ENCODE results near the gene SUMO4. TPM values are rescaled to one million over a fixed set of nuclear protein-coding genes. Genes with fewer than 3 reads are reported as not detected.
"Not testable (repeated sequence)": the region's sequence is repeated elsewhere in the genome, so short reads cannot be mapped to it uniquely, and the experiment has no call there.

Gene SUMO4
- total RNA-seq, 1 experiment from 2014 or later: 0.29 TPM

GRCh38 chr6:149431905-149432775 lies 32.1 kb downstream of the SUMO4 start:
- DNase-seq (ENCODE audit: low spot score): peak; percentile 76

DNA sequence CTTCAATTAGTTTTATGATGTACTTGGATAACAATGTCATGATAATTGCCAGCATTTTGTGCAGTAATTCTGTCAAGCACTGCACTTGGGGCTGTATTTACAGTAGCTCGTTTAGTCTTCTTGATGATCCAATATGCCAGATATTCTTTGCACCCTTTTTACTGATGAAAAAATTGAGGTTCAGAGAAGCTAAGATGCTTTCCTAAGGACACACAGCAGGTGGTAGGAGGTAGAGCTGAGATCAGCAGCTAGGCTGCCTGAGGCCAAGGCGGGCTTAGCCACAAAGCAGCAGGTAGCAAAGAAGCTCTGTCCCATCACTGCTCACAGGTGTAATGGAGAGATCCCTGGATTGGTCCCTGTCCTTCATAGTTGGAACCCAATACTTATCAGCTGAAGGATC lies 33.3 kb downstream of the SUMO4 start:
- no peak for DNase-seq (ENCODE audit: low spot score)

DNA sequence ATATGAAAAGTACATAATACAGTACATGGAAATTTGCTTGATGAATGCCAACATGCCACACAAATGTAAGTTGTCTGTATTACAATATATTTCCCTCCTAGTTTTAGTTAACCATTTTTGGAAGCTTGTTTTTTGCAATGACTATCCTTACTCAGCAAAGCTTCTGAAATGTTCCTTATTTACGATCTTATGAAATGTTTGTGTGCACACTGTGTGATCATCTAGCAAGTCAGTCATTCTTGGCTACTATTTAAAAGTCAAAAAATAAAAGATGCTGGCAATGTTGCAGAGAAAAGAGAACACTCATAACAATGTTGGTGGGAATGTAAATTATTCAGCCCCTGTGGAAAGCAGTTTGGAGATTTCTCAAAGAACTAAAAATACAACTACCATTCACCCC lies 33.8 kb downstream of the SUMO4 start:
- no peak for DNase-seq (ENCODE audit: low spot score)

- no peak for DNase-seq (ENCODE audit: low spot score)
Measured at GRCh38 chr6:149435919-149436586, 36.0 kb downstream of the SUMO4 start.

GRCh38 chr6:149436647-149437046 lies 36.6 kb downstream of the SUMO4 start:
- DNase-seq (ENCODE audit: low spot score): no peak

- no peak for DNase-seq (ENCODE audit: low spot score)
Measured at GRCh38 chr6:149437212-149437611, 37.1 kb downstream of the SUMO4 start.

DNA sequence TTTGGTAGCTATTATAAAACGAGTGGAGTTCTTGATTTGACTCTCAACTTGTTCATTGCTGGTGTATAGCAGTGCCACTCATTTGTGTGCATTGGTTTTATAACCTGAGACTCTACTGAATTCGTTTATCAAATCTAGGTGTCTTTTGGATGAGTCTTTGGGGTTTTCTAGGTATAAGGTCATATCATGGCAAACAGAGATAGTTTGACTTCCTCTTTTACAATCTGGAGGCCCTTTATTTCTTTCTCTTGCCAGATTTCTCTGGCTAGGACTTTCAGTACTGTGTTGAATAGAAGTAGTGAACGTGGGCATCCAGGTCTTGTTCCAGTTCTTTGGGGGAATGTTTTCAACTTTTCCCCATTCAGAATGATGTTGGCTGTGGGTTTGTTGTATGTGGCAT lies 38.8 kb downstream of the SUMO4 start:
- DNase-seq (ENCODE audit: low spot score): no peak

DNA sequence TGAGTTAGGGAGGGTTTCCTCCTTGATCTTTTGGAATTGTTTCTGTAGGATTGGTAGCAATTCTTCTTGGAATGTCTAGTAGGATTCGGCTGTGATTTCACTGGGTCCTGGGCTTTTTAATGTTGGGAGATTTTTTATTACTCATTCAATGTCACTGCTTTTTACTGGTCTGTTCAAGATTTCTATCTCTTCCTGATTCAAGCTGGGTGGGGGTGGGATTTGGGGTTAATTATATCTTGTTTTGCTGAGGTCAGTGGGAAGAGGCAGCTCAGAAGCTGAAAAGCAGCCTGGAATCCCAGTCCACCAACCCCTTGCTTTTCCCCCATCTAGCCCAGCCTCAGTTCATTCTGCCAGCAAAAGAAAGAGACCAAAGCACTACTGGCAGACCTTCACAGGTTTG lies 39.6 kb downstream of the SUMO4 start:
- no peak for DNase-seq (ENCODE audit: low spot score)

DNA sequence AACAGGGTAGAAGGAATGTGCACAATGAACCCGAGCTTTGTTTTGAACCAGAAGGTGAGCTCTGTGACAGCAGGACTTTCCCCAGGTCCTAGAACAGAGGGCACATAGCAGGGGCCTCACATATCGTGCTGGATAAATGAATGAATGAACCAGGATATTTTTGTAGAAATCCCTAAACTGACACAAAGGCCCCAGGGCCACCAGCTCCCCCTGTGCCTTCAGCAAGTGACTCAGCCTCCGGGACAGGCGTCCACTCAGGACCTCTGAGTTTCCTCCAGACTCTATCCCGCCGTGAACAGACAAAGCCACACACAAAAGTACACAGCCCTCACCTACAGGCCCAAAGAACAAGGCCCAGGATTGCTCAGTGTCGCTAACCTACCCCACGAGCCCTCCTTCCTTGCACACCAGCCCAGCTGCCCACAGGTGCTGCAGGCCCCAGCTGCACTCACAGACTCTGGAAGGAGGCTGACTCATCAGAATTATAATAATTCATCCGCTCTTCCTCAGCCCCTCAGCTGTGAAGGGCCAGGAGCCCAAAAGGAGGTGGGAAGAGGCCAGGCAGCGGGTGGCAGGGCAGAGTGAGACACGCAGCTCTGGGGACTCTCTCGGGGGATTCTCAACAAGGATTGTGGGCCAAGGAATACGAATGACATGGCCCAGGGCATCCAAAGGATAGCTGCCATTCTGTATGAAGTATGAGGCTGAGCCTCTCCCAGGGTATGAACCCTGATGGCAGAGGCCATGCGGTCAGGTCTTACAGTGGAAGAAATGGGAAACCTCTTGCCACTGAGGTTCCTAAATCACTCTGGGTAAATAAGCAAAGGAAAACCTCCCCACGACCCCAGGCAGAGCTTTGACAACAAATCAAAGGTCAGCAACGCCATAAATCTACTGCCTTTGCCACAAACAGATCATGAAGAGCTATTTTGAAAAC lies 40.9 kb downstream of the SUMO4 start:
- no peak for DNase-seq (ENCODE audit: low spot score)

DNA sequence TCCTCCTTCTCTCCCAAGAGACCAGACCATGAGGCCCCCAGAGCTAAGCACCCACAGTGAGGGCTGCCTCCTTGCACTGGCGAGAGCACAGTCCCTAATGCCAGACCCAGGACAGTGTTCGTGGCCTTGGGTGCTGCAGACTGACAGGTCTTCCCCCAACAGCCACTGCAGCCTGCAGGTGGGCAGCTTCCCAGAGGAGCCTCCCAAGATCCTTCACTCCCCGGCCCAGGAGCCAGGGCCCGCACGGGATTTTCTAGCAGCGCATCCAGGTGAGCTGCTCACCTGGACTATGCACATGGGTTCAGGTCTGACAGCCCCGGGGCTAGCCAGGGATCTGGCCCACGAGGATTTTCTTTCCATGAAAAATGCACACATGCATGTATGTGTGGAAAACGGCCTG lies 41.7 kb downstream of the SUMO4 start:
- no peak for DNase-seq (ENCODE audit: low spot score)

GRCh38 chr6:149443411-149444181 lies 43.5 kb downstream of the SUMO4 start:
- DNase-seq (ENCODE audit: low spot score): no peak

- not testable (repeated sequence) for DNase-seq (ENCODE audit: low spot score)
Measured at GRCh38 chr6:149444360-149445094, 44.5 kb downstream of the SUMO4 start.

DNA sequence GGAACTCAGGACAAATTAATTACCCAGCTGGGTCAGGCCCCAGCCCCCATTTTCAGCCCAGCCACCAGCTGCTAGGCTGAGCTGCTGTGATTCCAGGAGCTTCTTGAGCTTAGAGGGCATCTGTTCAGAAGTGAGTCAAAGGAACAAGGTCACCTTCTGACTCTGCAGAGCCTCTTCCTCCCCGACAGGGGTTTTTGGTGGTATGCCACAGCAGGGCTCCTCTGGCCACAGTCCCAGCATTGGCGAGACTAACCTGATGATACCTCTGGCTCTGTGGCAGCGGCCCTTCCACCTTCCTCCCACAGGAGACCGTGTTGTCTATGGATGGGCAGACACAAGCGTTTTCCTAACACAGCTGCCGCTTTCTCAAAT lies 45.0 kb downstream of the SUMO4 start:
- DNase-seq (ENCODE audit: low spot score): no peak

DNA sequence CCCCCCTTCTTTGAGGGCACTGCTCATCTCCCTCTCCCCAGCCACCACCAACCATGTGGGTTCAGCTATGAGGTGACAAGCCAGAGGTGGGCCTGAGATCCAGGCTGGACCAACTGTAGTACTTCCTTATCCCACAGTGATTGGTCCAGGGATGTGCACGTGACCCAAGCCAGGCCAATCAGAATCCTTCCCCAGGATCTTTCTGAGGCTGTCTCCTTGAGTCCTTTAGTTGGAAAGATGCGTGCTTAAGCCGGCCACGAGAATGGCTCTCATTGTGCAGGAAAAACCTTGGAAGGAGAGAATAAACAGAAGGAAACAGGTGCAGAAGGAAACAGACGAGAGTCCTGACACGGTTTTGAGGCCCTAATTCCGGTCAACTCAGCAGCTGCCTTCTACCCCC lies 45.5 kb downstream of the SUMO4 start:
- DNase-seq (ENCODE audit: low spot score): no peak

GRCh38 chr6:149446791-149447376 lies 46.8 kb downstream of the SUMO4 start:
- no peak for DNase-seq (ENCODE audit: low spot score)

GRCh38 chr6:149448821-149449453 lies 48.9 kb downstream of the SUMO4 start:
- DNase-seq (ENCODE audit: low spot score): no peak

DNA sequence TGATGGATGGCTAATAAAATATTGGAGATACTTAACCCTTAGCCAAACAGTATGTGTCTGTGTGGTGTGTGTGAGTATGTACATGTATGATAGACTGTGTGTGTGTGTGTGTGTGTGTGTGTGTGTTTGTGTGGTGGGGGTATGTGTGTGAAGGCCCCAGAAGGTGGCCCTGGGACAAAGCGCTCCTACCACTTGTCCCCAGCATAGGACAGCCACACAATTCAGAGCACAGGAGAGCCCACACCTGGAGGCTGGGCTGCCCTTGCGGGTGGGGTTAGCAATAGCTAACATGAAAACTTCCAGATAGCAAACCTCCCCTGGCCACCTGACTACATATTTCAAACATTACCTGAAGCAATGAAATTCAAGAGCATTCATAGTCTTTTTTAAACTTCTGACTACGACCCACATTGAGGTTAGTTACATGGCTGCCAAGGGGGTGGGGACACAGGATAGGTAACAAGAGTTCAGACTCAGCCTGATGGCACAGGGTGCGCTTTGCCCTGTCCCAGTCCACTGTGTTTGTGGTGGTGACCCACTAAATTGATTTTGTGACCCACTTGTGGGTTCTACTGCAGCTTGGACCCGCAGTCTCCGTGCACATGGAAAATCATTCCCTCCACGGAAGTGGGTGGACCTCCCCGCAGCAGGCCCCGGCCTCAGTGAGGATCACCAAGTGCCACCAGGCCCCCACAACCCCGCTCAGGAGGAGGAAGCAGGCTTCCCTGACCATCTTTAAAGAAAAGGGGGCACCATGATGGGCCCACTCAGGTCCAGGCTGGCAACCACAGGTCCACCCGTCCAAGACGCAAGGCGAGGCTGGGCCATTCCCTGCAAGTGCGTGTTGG lies 50.0 kb downstream of the SUMO4 start:
- no peak for DNase-seq (ENCODE audit: low spot score)

Data from H4 (cell line).